CD4-positive, alpha-beta T cell treated with Interleukin-15 for 1 hour (primary cell): ENCODE data around the gene ADGRE1.
"Not testable (repeated sequence)": the region's sequence is repeated elsewhere in the genome, so short reads cannot be mapped to it uniquely, and the experiment has no call there.

Experiments
- DNase-seq: peaks from one replicate; pipeline ENCODE4 v3.0.0-alpha.2; 2020

ADGRE1 gene, protein sequence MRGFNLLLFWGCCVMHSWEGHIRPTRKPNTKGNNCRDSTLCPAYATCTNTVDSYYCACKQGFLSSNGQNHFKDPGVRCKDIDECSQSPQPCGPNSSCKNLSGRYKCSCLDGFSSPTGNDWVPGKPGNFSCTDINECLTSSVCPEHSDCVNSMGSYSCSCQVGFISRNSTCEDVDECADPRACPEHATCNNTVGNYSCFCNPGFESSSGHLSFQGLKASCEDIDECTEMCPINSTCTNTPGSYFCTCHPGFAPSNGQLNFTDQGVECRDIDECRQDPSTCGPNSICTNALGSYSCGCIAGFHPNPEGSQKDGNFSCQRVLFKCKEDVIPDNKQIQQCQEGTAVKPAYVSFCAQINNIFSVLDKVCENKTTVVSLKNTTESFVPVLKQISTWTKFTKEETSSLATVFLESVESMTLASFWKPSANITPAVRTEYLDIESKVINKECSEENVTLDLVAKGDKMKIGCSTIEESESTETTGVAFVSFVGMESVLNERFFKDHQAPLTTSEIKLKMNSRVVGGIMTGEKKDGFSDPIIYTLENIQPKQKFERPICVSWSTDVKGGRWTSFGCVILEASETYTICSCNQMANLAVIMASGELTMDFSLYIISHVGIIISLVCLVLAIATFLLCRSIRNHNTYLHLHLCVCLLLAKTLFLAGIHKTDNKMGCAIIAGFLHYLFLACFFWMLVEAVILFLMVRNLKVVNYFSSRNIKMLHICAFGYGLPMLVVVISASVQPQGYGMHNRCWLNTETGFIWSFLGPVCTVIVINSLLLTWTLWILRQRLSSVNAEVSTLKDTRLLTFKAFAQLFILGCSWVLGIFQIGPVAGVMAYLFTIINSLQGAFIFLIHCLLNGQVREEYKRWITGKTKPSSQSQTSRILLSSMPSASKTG

DNA sequence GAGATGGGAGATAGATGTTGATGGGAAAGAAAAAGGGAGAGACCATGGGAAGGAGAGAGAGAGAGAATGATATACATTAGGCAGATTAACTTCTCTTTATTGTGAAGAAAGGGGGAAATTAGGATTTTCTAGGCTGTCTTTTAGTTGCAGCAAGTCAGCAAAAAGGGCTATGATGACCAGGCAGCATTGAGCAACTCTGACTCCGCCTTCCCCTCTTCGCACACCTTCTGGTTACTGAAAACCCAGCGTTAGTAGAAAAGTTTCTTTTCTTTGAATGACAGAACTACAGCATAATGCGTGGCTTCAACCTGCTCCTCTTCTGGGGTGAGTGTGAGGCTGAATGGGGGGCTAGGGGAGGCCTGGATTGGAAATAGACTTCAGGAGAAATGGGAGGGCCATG lies at the start of gene ADGRE1:
TSS of gene ADGRE1 (plus strand) at position 264 of the 400 bp plus-strand sequence. CDS start at position 294, 30 bp downstream.
- DNase-seq = peak; percentile 40

DNA sequence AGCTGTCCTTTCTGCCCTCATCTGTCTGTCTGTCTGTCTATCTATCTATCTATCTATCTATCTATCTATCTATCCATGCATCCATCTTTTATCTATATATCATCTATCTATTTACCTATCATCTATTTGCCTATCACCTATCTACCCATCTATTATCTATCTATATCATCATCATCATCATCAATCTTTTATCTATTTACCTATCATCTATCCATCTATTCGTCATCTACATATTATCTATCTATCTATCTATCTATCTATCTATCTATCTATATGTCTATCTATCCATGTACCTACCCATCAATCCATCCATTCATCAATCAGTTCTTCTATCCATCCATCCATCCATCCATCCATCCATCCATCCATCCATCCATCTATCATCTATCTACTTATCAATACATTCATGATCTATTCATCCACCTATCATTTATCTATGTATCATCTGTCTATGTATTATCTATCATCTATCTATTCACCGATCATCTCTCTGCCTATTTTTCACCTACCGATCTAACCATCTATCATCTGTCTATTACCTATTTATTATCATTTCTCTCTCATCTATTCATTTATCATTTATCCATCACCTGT lies 49.2 kb upstream of the ADGRE1 start:
- no peak for DNase-seq

DNA sequence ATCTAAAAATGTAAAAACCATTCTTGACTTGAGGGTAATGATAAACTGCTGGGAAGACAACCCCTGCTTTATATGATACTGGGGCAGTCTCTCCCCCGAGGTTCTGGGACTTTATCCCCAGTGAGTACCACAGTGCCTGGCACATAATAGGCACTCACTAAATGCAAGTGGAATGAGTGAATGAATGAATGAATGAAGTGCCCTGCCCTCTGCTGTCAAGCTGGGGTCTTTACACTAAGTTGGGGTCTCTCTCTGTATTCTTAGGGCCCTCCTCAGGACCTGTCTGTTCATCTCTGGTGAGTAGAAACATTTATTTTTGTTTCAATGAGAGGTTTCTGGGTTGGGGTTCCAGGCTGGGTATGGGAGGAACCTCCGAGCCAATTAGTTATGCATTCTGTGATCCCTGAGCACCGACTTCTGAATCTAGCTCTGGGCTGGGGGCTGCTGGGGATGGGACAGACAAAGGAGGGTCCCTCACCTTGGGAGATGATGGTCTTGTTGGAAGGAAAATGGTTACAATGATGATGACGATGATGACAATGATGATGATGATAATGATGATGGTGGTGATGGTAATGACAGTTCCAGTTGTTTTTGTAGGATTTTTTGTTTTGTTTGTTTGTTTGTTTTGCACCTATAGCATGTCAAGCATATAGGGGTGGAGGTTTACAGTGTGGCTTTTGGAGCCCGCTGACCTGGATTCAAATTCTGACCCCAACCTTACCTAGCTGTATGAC lies 44.3 kb upstream of the ADGRE1 start:
- no peak for DNase-seq

DNA sequence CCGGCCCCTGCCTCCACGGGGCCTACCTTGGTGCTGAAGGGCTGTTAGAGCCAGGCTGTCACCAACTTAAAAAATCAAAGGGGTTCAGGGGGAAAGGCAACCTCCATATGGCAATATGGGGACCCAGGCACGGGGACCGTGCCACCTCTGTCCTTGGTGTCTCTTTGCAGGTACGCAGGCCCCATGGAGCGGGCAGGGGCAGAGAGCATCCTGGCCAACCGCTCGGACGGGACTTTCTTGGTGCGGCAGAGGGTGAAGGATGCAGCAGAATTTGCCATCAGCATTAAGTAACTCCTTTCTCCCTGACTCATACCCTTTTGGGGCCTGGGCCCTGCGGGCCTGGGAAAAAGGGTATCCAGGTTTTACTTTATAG lies 39.6 kb upstream of the ADGRE1 start:
- no peak for DNase-seq

DNA sequence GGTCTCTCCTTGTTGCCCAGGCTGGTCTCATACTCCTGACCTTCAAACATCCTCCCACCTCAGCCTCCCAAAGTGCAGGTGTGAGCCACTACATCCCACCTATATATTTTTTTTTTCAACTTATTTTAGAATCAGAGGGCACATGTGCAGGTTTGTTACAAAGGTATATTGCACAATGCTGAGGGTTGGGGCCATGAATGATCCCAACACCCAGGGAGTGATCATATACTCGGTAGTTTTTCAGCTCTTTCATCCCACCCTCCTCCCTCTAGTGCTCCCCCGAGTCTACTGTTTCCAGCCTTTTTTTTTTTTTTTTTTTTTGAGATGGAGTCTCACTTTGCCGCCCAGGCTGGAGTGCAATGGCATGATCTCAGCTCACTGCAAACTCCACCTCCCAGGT lies 38.4 kb upstream of the ADGRE1 start:
- no peak for DNase-seq

DNA sequence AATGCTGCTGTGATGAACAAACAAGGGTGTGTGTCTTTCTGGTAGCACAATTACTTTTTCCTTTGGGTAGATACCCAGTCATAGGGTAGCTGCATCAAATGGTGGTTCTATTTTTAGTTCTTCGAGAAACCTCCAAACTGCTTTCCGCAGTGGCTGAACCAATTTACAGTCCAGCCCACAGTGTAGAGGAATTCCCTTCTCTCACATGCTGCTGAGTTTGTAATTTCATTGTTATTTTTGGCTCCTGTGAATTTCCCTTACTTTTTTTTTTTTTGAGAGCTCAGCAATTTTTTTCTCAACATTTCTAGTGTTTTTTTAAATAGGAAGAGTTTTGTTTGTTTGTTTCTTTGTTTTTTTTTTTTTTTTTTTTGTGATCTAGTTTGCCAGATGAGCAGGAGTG lies 37.5 kb upstream of the ADGRE1 start:
- DNase-seq = no peak

DNA sequence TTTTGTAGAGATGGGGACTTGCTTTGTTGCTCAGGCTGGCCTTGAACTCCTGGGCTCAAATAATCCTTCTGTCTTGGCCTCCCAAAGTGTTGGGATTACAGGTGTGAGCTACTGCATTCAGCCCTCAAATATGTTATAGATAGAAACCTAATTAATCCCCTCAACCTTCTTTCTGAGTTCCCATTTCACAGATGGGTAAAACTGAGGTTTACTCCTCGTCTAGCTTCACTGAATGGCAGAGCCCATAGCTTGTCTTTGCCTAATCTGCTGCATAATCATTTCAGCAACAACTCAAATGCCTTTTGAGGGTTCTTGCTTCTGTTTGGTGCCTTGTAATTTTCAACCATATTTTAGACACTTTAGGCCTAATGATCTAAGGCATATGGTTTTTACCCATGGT lies 36.0 kb upstream of the ADGRE1 start:
- DNase-seq = no peak

DNA sequence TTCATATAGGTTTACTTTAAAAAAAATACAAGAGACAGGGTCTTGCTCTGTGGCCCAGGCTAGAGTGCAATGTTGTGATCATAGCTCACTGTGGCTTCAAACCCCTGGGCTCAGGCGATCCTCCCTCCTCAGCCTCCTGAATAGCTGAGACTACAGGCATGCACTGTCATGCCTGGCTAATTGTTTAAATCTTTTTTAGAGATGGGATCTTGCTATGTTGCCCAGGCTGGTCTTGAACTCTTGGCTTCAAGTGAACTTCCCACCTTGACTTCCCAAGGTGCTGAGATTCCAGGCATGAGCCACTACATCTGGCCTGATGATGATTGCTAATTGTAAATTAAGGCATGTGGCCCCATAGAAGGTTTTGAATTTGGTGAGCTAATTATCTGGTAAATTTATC lies 35.4 kb upstream of the ADGRE1 start:
- DNase-seq = no peak

DNA sequence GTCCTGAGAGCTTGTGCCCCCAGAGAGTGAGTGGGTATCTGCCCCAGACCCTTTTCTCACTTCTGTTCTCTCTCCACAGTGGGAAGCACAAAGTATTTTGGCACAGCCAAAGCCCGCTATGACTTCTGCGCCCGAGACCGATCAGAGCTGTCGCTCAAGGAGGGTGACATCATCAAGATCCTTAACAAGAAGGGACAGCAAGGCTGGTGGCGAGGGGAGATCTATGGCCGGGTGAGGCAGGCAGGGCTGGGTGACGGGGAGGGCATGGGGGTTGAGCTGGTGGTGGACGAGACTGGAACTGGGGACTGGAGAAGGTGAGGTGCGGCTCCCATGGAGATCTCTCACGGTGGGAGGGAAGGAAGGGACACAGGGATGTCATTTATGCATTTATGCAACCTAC lies 33.5 kb upstream of the ADGRE1 start:
- no peak for DNase-seq

DNA sequence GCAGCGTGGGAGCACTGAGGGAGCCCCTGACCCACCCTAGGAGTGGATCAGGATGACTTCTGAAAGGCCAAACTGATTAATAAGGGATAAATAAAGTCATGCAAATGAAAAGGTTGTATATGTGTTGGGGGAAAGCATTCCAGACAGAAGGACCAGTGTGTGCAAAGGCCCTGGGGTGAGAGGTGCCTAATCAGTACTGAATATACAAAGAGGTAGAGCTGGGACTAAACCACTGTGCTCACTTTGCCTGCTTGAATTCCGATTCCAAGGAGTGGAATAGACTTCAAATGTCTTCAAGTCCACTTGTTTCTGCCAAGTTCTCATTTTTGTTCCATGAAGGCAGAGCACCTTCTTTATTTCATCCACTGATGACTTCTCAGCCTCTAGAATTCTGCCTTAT lies 32.6 kb upstream of the ADGRE1 start:
- no peak for DNase-seq

DNA sequence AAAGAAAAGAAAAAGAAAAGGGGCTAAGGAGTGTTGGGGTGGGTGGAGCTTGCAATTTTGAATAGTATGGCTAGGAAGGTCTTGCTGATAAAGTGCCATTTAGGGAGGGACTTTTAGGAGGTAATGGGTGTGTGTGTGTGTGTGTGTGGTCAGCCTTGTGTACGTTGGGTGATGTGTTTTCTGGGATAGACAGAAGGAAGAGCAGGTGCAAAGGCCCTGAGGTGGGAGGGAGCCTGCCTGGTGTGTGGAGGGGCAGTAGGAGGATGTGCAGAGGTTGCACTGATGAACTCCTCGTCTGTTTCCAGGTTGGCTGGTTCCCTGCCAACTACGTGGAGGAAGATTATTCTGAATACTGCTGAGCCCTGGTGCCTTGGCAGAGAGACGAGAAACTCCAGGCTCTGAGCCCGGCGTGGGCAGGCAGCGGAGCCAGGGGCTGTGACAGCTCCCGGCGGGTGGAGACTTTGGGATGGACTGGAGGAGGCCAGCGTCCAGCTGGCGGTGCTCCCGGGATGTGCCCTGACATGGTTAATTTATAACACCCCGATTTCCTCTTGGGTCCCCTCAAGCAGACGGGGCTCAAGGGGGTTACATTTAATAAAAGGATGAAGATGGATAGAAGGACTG lies 30.5 kb upstream of the ADGRE1 start:
- DNase-seq = no peak

DNA sequence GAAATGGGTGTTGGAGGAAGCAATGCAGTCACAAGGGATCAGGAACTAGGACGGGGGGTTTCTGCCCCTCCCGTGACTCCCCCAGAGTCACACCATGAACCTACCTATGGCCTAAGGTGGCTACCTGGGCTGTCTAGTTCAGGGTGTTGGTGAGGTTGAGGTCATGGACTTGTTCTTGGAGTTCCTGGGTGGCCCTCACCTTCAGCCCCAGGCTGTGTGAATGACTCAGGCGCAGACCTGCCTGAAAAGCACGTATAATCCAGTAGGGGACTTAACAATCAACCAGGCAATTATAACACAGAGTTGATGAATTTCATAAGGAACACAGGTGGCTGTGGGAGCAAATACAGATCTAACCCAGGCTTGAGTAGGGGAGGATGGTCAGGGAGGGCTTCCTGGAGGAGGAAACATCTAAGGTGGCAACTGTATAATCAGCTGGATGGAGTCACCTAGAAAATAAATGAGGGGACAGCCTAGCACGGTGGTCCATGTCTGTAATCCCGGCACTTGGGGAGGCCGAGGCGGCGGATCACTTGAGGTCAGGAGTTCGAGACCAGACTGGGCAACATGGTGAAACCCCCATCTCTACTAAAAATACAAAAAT lies 25.6 kb upstream of the ADGRE1 start:
- no peak for DNase-seq

DNA sequence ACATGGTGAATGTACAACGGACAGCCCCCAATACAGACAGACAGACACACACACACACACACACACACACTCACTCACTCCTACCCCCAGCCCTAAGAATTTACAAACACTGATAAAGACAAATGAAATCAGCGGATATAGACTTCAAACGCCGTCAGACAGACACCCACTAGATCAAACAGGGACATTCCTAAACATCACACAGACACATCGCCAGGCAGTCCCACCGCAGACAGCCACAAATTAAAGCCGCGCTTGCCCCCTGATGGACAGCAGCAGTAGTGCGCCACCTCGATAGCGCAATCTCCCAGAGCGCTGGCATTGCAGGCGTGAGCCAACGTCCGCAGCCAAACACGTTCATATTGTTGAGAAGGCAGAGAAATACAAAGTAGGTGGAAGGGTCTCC lies 24.7 kb upstream of the ADGRE1 start:
- peak; percentile 92 for DNase-seq

DNA sequence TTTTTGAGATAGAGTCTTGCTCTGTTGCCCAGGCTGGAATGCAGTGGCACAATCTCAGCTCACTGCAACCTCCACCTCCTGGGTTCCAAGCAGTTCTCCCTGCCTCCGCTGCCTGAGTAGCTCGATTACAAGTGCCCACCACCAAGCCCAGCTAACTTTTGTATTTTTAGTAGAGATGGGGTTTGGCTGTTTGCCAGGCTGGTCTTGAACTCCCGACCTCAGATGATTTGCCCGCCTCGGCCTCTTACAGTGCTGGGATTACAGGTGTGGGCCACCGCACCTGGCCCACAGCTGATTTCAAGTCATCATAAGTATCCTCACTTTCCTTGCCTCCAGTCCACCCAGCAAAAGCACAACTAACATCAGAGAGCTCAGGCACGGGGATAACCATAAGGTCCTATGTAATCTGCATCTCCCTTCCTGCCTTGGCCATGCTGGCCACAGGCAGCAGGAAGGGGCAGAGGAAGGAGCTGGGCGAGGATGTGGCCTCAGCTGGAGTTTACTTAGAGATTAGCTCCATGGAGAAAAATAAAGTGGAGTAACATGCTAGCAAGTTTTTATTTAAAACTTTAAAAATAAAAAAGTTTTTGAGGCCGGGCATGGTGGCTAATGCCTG lies 22.9 kb upstream of the ADGRE1 start:
- DNase-seq = no peak

DNA sequence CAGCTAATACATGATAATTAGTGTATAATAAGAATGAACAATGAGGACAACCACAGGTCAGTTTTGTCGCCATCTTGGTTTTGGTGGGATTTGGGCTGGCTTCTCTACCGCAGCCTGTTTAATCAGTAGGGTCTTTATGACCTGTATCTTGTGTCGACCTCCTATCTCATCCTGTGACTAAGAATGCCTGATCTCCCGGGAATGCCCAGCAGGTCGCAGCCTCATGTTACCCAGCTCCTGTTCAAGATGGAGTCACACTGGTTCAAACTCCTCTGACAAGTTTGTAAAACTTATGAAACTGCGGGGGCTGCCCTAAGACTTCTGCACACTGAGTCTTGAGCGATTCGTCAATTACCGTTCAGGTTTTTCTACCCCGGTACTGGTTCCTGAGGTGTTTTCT lies 21.5 kb upstream of the ADGRE1 start:
- no peak for DNase-seq

DNA sequence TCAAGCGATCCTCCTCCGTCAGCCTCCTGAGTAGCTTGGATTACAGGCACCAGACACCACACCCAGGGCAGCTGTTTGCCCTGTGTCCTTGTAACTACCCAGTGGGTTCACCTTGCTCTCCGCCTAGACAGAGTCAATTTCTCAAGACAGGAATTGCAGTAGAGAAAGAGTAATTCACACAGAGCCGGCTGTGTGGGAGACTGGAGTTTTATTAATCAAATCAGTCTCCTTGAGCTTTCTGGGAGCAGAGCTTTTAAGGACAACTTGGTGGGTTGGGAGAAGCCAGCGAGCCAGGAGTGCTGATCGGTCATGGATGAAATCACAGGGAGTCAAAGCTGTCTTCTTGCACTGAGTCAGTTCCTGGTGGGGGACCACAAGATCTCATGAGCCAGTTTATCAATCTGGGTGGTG lies 20.6 kb upstream of the ADGRE1 start:
- DNase-seq = no peak

DNA sequence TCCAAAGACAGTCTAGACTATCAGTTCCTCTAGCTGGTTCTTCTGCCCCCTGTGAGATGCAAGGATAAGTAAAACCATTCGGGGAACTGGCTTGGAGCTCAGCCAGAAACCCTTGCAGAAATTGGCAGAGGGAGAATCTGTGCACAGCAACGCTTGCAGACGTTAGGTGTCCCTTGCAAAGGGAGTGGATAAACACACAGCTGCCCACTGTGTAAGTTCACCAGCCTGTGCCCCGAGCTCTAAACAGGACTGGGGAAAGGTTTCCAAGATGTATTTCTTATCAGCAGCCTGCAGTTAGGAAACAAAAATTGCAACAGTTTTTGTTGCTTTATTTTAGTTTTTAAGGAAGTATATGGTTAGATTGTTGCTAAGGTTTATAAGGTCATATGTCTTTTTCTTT lies 19.0 kb upstream of the ADGRE1 start:
- no peak for DNase-seq

DNA sequence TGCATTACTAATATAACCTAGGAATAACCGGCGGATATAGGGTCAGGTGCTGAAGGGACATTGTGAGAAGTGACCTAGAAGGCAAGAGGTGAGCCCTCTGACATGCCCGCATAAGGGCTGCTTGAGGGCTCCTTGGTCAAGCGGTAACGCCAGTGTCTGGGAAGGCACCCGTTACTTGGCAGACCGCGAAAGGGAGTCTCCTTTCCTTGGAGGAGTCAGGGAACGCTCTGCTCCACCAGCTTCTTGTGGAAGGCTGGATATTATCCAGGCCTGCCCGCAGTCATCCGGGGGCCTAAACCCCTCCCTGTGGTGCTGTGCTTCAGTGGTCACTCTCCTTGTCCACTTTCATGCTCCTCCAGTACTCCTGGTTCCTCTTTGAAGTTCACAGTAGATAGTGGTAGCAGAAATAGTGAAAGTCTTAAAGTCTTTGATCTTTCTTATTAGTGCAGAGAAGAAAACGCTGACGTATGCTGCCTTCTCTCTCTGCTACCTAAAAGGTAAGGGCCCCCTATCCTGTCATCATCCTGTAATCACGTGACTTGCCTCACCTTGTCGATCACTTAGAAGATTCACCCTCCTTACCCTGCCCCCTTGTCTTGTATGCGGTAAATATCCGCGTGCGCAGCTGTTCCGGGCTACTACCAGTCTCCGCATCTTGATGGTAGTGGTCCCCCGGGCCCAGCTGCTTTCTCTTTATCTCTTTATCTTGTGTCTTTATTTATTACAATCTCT lies 18.1 kb upstream of the ADGRE1 start:
- not testable (repeated sequence) for DNase-seq

DNA sequence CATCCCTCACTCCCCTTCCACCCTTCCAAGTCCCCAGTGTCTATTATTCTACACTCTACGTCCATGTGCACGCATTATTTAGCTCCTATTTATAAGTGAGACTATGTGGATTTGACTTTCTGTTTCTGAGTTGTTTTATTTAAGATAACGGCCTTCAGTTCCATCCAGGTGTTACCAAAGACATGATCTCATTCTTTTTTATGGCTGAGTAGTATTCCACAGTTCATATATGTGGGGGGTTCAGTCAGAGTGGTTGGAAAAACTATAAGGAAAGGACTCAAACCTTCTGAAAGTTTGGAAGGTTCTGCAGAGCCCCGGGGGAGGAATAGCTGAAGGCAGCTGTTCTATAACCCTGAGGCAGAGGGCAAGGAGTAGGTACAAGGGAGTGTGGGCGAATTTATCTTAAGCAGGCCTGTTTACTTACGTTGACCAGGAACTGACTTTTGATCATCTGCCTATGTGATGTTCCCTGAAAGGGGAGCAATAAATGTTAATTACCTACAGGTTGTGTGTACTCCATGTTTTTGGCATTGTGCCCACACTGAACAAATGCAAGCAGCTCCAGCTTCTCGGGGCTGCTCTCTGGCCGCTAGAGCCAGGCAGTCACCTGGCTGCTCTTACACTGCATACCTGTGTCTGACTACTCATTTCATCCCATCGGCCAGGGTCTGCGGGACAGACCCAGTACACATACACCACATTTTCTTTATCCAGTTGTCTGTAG lies 13.5 kb upstream of the ADGRE1 start:
- DNase-seq = no peak

DNA sequence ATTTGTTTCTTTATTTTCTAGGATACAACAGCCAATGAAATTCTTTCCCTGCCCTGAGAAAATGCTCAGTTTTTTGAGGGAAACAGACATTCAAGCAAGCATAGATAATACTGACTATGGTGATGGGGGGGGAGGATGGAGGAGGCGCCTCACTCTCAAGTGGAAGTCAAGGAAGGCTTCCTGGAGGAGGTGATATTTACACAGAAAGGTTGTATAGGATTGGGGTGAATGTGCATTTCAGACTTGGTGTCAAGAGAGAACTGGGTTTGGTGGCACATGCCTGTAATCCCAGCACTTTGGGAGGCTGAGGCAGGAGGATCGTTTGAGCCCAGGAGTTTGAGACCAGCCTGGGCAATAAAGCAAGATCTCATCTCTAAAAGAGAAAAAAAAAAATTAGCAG lies 12.2 kb upstream of the ADGRE1 start:
- DNase-seq = no peak
